SH-SY5Y (cell line): ENCODE results near the gene MPG.

Source experiments
- GATA2 ChIP-seq: IDR thresholded peaks from 2 replicates; pipeline ENCODE4 v1.6.1; 2011; ENCODE audit warnings: mild to moderate bottlenecking, low read depth, low read length
- GATA3 ChIP-seq: IDR thresholded peaks from 2 replicates; pipeline ENCODE4 v1.6.1; 2011; ENCODE audit warnings: low read depth, mild to moderate bottlenecking, low read length, moderate library complexity

- no peak for TF ChIP-seq GATA2
- no peak for TF ChIP-seq GATA3
Observed at GRCh38 chr16:45454-45853, 32.6 kb upstream of the MPG start.
